HL-60/S4 treated with retinoic acid at 250 ng/mL for 4 days and 3 days (cell line): Measurements from ENCODE around the gene WBP11.

Experiments
- in situ Hi-C: fragments of 300-500 bp; cut with MboI; formaldehyde crosslinking; loops from 2 replicates; pipeline ENCODE4 v1.7.0; 2022; ENCODE audit warnings: low sequenced_read_pairs

WBP11 gene

GRCh38 chr12:14827043-14827442 lies 23.8 kb upstream of the WBP11 start:
- in situ Hi-C loops, result loop anchor here (25.0 kb wide), 1 partner anchor 435 kb away; no protein-coding TSS in a partner anchor

GRCh38 chr12:14826491-14826890 lies 23.2 kb upstream of the WBP11 start:
- in situ Hi-C loops, result loop anchor here (25.0 kb wide), 1 partner anchor 436 kb away; no protein-coding TSS in a partner anchor

GRCh38 chr12:14825256-14825655 lies 22.0 kb upstream of the WBP11 start:
- in situ Hi-C loops, result loop anchor here (25.0 kb wide), 1 partner anchor 437 kb away; no protein-coding TSS in a partner anchor

- in situ Hi-C loops, result no loop called here
Observed at GRCh38 chr12:14824012-14824634, 20.8 kb upstream of the WBP11 start.

GRCh38 chr12:14814014-14814413 lies 10.7 kb upstream of the WBP11 start, which contains the start of gene SMCO3:
SMCO3 (minus strand) TSS chr12:14814182; CDS start chr12:14806680, 7,502 bp downstream.
- in situ Hi-C loops, result no loop called here

- in situ Hi-C loops, result no loop called here
Observed at GRCh38 chr12:14811486-14811885, 8.2 kb upstream of the WBP11 start.

- in situ Hi-C loops, result no loop called here
Observed at GRCh38 chr12:14810953-14811483, 7.7 kb upstream of the WBP11 start.

- in situ Hi-C loops, result no loop called here
Observed at GRCh38 chr12:14810167-14810952, 7.1 kb upstream of the WBP11 start.

GRCh38 chr12:14803830-14804160 lies 517 bp upstream of the WBP11 start:
- in situ Hi-C loops, result no loop called here

- in situ Hi-C loops, result no loop called here
Observed at GRCh38 chr12:14802721-14803010, 612 bp downstream of the WBP11 start.

GRCh38 chr12:14802247-14802646 lies 1.0 kb downstream of the WBP11 start:
- in situ Hi-C loops, result no loop called here

GRCh38 chr12:14795028-14795448 lies 8.2 kb downstream of the WBP11 start:
- in situ Hi-C loops, result no loop called here

- in situ Hi-C loops, result no loop called here
Observed at GRCh38 chr12:14785568-14785967, 17.7 kb downstream of the WBP11 start.

- in situ Hi-C loops, result no loop called here
Observed at GRCh38 chr12:14784471-14784870, 18.8 kb downstream of the WBP11 start.

GRCh38 chr12:14782756-14783155 lies 20.5 kb downstream of the WBP11 start:
- in situ Hi-C loops, result no loop called here

- in situ Hi-C loops, result no loop called here
Observed at GRCh38 chr12:14781563-14781962, 21.7 kb downstream of the WBP11 start.

GRCh38 chr12:14780859-14781258 lies 22.4 kb downstream of the WBP11 start:
- in situ Hi-C loops, result no loop called here

GRCh38 chr12:14779834-14780233 lies 23.4 kb downstream of the WBP11 start:
- in situ Hi-C loops, result no loop called here

GRCh38 chr12:14777271-14777670 lies 26.0 kb downstream of the WBP11 start:
- in situ Hi-C loops, result no loop called here

GRCh38 chr12:14776236-14776961 lies 26.9 kb downstream of the WBP11 start:
- in situ Hi-C loops, result no loop called here

- in situ Hi-C loops, result no loop called here
Observed at GRCh38 chr12:14775636-14775980, 27.7 kb downstream of the WBP11 start.
